IMR-90 (cell line): Measurements from ENCODE around the gene SORCS1. TPM values are rescaled to one million over a fixed set of nuclear protein-coding genes. Genes with fewer than 3 reads are reported as not detected.

Source experiments
- ATAC-seq: fragments of 200-7000 bp; cut with Tn5 transposase; 2 replicates; pipeline ENCODE4 v1.9.1; 2020; ENCODE audit warnings: low read depth, mild to moderate bottlenecking, moderate library complexity
- BruUV-seq: library from RNA; stranded (reverse); fragments of 400-500 nt; replicated peaks from 2 replicates; lab custom pipeline; 2021; lab: Mats Ljungman, UMichigan
- CTCF ChIA-PET: fragments of 300-600 bp; formaldehyde crosslinking; extraction: SDS; loops from one replicate; lab custom pipeline; 2021; ENCODE audit warnings: antibody characterized with exemption; lab: Yijun Ruan, JAX
- POLR2A ChIA-PET: fragments of 300-600 bp; sonication (Branson Sonifier 250); formaldehyde crosslinking; loops from one replicate; lab custom pipeline; 2022; ENCODE audit warnings: antibody characterized with exemption; ENCODE audit not compliant: unreplicated experiment; lab: Charles Lee
- DNase-seq: peaks from one replicate; pipeline ENCODE4 v3.0.0; 2013
- H2AFZ ChIP-seq: replicated peaks from 2 replicates; pipeline ENCODE3; 2013; ENCODE audit warnings: low read length, mild to moderate bottlenecking; ENCODE audit not compliant: poor library complexity
- H2AK5ac ChIP-seq: 2 replicates; pipeline ENCODE4 v1.6.1; 2013; ENCODE audit warnings: low read depth, low read length, inconsistent platforms
- H2AK9ac ChIP-seq: replicated peaks from 2 replicates; pipeline ENCODE3; 2013; ENCODE audit warnings: mild to moderate bottlenecking, low read depth, low read length, moderate library complexity; ENCODE audit not compliant: poor library complexity
- H2BK120ac ChIP-seq: 2 replicates; pipeline ENCODE4 v1.6.1; 2013; ENCODE audit warnings: low read depth, low read length, inconsistent platforms
- H2BK15ac ChIP-seq: 3 replicates; pipeline ENCODE4 v1.6.1; 2013; ENCODE audit warnings: low read depth, low read length, inconsistent platforms
- H2BK20ac ChIP-seq: 2 replicates; pipeline ENCODE4 v1.6.1; 2013; ENCODE audit warnings: low read depth, mild to moderate bottlenecking, inconsistent platforms, low read length, moderate library complexity
- H2BK5ac ChIP-seq: 2 replicates; pipeline ENCODE4 v1.6.1; 2013; ENCODE audit warnings: mild to moderate bottlenecking, low read depth, low read length, inconsistent platforms; ENCODE audit not compliant: poor library complexity, severe bottlenecking
- H3K14ac ChIP-seq: replicated peaks from 2 replicates; pipeline ENCODE4 v1.6.1; 2013; ENCODE audit warnings: low read depth, low read length, inconsistent platforms
- H3K18ac ChIP-seq: 2 replicates; pipeline ENCODE4 v1.6.1; 2013; ENCODE audit warnings: low read depth, low read length, control low read depth
- H3K23ac ChIP-seq: 2 replicates; pipeline ENCODE4 v1.6.1; 2013; ENCODE audit warnings: low read depth, low read length, inconsistent platforms
- H3K27ac ChIP-seq: 2 replicates; pipeline ENCODE4 v1.5.1; 2013; ENCODE audit warnings: mild to moderate bottlenecking, control low read depth, low read length; ENCODE audit not compliant: insufficient read depth
- H3K27me3 ChIP-seq: 2 replicates; pipeline ENCODE4 v1.6.1; 2013; ENCODE audit warnings: low read length; ENCODE audit not compliant: control insufficient read depth, insufficient read depth
- H3K36me3 ChIP-seq: 2 replicates; pipeline ENCODE4 v1.6.1; 2013; ENCODE audit warnings: low read length, mixed read lengths; ENCODE audit not compliant: control insufficient read depth, insufficient read depth
- H3K4ac ChIP-seq: 2 replicates; pipeline ENCODE4 v1.6.1; 2013; ENCODE audit warnings: low read depth, low read length, inconsistent platforms
- H3K4me1 ChIP-seq: 2 replicates; pipeline ENCODE4 v1.6.1; 2013; ENCODE audit warnings: low read length, mixed read lengths; ENCODE audit not compliant: control insufficient read depth, insufficient read depth
- H3K4me2 ChIP-seq: 2 replicates; pipeline ENCODE4 v1.6.1; 2013; ENCODE audit warnings: low read depth, mild to moderate bottlenecking, control low read depth, low read length, moderate library complexity
- H3K4me3 ChIP-seq: 2 replicates; pipeline ENCODE4 v1.5.1; 2013; ENCODE audit warnings: low read depth, mild to moderate bottlenecking, control low read depth, low read length, moderate library complexity; ENCODE audit not compliant: insufficient read depth
- H3K56ac ChIP-seq: 2 replicates; pipeline ENCODE4 v1.6.1; 2013; ENCODE audit warnings: low read length, inconsistent platforms; ENCODE audit not compliant: insufficient read depth; ENCODE audit errors: extremely low read depth
- H3K79me1 ChIP-seq, 2 experiments: 2 replicates each; pipeline ENCODE4 v1.6.1; 2013; ENCODE audit warnings: low read length in 2 of 2, inconsistent platforms in 1 of 2, low read depth in 1 of 2
- H3K9ac ChIP-seq: 2 replicates; pipeline ENCODE4 v1.6.1; 2013; ENCODE audit warnings: low read depth, low read length, control low read depth
- H3K9me1 ChIP-seq: 2 replicates; pipeline ENCODE4 v1.6.1; 2013; ENCODE audit warnings: low read length, inconsistent platforms; ENCODE audit not compliant: insufficient read depth
- H3K9me3 ChIP-seq: 2 replicates; pipeline ENCODE4 v1.6.1; 2013; ENCODE audit warnings: low read length; ENCODE audit not compliant: control insufficient read depth, insufficient read depth
- H4K20me1 ChIP-seq: 2 replicates; pipeline ENCODE4 v1.6.1; 2013; ENCODE audit warnings: low read length, inconsistent platforms; ENCODE audit not compliant: insufficient read depth
- H4K5ac ChIP-seq: 2 replicates; pipeline ENCODE4 v1.6.1; 2013; ENCODE audit warnings: mild to moderate bottlenecking, low read depth, low read length, control low read depth
- H4K8ac ChIP-seq, 2 experiments: 2 replicates each; pipeline ENCODE4 v1.6.1; 2013; ENCODE audit warnings: low read depth in 2 of 2, low read length in 2 of 2, control low read depth in 1 of 2, inconsistent platforms in 1 of 2
- H4K91ac ChIP-seq: 2 replicates; pipeline ENCODE4 v1.6.1; 2013; ENCODE audit warnings: low read depth, low read length, inconsistent platforms; ENCODE audit not compliant: insufficient read depth
- CEBPB ChIP-seq: IDR thresholded peaks from 2 replicates; pipeline ENCODE4 v1.6.1; 2012; ENCODE audit warnings: low read depth, low read length, improper control_type of control experiment
- CHD1 ChIP-seq: IDR thresholded peaks from 2 replicates; pipeline ENCODE4 v1.6.1; 2012; ENCODE audit warnings: low read depth, low read length, improper control_type of control experiment
- CTCF ChIP-seq: conservative IDR thresholded peaks from 2 replicates; pipeline ENCODE4 v1.5.1; 2012; ENCODE audit warnings: mild to moderate bottlenecking, low read depth, low read length, improper control_type of control experiment
- ELK1 ChIP-seq: fragments of 150-350 bp; IDR thresholded peaks from 2 replicates; pipeline ENCODE4 v1.6.1; 2016; ENCODE audit warnings: low read depth, mild to moderate bottlenecking, low read length, moderate library complexity, borderline replicate concordance
- MAFK ChIP-seq: IDR thresholded peaks from 2 replicates; pipeline ENCODE4 v1.6.1; 2012; ENCODE audit warnings: low read depth, low read length, improper control_type of control experiment
- MAZ ChIP-seq: IDR thresholded peaks from 2 replicates; pipeline ENCODE4 v1.6.1; 2012; ENCODE audit warnings: low read depth, mild to moderate bottlenecking, low read length, improper control_type of control experiment, moderate library complexity, borderline replicate concordance
- MXI1 ChIP-seq: IDR thresholded peaks from 2 replicates; pipeline ENCODE4 v1.6.1; 2012; ENCODE audit warnings: low read depth, mild to moderate bottlenecking, low read length, moderate library complexity, borderline replicate concordance
- NFE2L2 ChIP-seq: fragments of 150-350 bp; IDR thresholded peaks from 2 replicates; pipeline ENCODE4 v1.6.1; 2016; ENCODE audit warnings: low read depth, mild to moderate bottlenecking, low read length
- RAD21 ChIP-seq: IDR thresholded peaks from 2 replicates; pipeline ENCODE4 v1.6.1; 2012; ENCODE audit warnings: low read length, improper control_type of control experiment
- SMC3 ChIP-seq: fragments of 150-350 bp; IDR thresholded peaks from 2 replicates; pipeline ENCODE4 v1.6.1; 2016; ENCODE audit warnings: low read depth, mild to moderate bottlenecking, antibody characterized with exemption, low read length, moderate library complexity
- USF2 ChIP-seq: fragments of 150-350 bp; IDR thresholded peaks from 2 replicates; pipeline ENCODE4 v1.6.1; 2017; ENCODE audit warnings: mild to moderate bottlenecking, antibody characterized with exemption, low read length, low read depth
- WGBS, 2 experiments: methylation state at CpG; one replicate each; pipeline versions ENCODE4 v1.1.5 to v1.1.7; 2013; ENCODE audit warnings: missing lambda C conversion rate in 2 of 2; ENCODE audit not compliant: insufficient read length in 1 of 2; ENCODE audit errors: extremely low coverage in 2 of 2; 5-methylcytosine and 5-hydroxymethylcytosine counted together
- dilution Hi-C: fragments of 300-500 bp; cut with HindIII; formaldehyde crosslinking; loops from one replicate; pipeline ENCODE4 v1.14.3; 2018; ENCODE audit warnings: low sequenced_read_pairs; ENCODE audit not compliant: unreplicated experiment
- in situ Hi-C: fragments of 300-500 bp; cut with MboI; formaldehyde crosslinking; loops from 3 replicates; pipeline ENCODE4 v1.14.3; 2019; ENCODE audit warnings: low sequenced_read_pairs, inconsistent platforms, mixed read lengths
- intact Hi-C: fragments of 100-400 bp; cut with micrococcal nuclease; formaldehyde crosslinking; loops from 2 replicates; pipeline ENCODE4 v1.10.0; 2022
- polyA plus RNA-seq, 3 experiments: library from polyadenylated mRNA; depleted of rRNA; stranded (reverse); fragments of >200 nt; gene quantifications; 2 replicates each; pipeline ENCODE4 v1.2.3, GENCODE V29; 2012; ENCODE audit warnings: low replicate concordance in 1 of 3
- total RNA-seq: library from RNA; depleted of rRNA; stranded (reverse); fragments of >200 nt; gene quantifications from 2 replicates; pipeline ENCODE4 v1.2.3, GENCODE V29; 2012

SORCS1 gene
- total and polyA plus RNA-seq, 2 of the 4 experiments (the other 2 are of a cell fraction), result under 0.01 TPM; not detected in 1

GRCh38 chr10:106547047-106547635 lies 617.4 kb downstream of the SORCS1 start:
- no peak overlapping the region for H2BK15ac ChIP-seq
- H2BK20ac ChIP-seq, result no peak overlapping the region
- no peaks in the 10 kb centered on the region for H3K9me3 ChIP-seq
- no peak for ATAC-seq
- H3K23ac ChIP-seq, result no peak overlapping the region
- no peak overlapping the region for H2AK9ac ChIP-seq
- H2BK120ac ChIP-seq, result no peak overlapping the region
- H2AFZ ChIP-seq, result no peak overlapping the region
- intact Hi-C loops (no loop called here), in situ Hi-C loops (no loop called here), dilution Hi-C loops (no loop called here)
- no peak overlapping the region for H4K91ac ChIP-seq
- no peaks in the 10 kb centered on the region for H3K36me3 ChIP-seq
- H3K27me3 ChIP-seq, result no peaks in the 10 kb centered on the region
- H3K14ac ChIP-seq, result no peak overlapping the region
- no peaks in the 10 kb centered on the region for H3K79me1 ChIP-seq
- no peaks in the 10 kb centered on the region for H3K9me1 ChIP-seq
- H4K20me1 ChIP-seq, result no peaks in the 10 kb centered on the region
- POLR2A ChIA-PET, result no interaction called here
- no peak overlapping the region for H3K4ac ChIP-seq
- no peak overlapping the region for H3K18ac ChIP-seq
- no peak overlapping the region for H4K5ac ChIP-seq
- no peak overlapping the region for H2AK5ac ChIP-seq
- no peak overlapping the region for H2BK5ac ChIP-seq
- H3K4me3 ChIP-seq, result no peak overlapping the region
- no CpG with 5 or more reads among the region's 7 CpGs for WGBS, 2 experiments
- no peak overlapping the region for H3K4me2 ChIP-seq
- DNase-seq, result no peak
- CTCF ChIA-PET, result no interaction called here
- no peak overlapping the region for H3K9ac ChIP-seq
- no TSS peak for BruUV-seq
- no peak overlapping the region for H4K8ac ChIP-seq
- TF ChIP-seq ELK1, result no peak
- TF ChIP-seq CTCF, result no peak
- no peak for TF ChIP-seq NFE2L2
- no peak for TF ChIP-seq RAD21
- no peak for TF ChIP-seq MXI1
- no peak for TF ChIP-seq CEBPB
- no peak for TF ChIP-seq MAFK
- no peak for TF ChIP-seq MAZ
- no peak for TF ChIP-seq CHD1
- no peak for TF ChIP-seq SMC3
- TF ChIP-seq USF2, result no peak
- H3K56ac ChIP-seq, result no peak overlapping the region
- H3K4me1 ChIP-seq, result no peaks in the 10 kb centered on the region
- H3K27ac ChIP-seq, result no peak overlapping the region
